Esophagus squamous epithelium (tissue), 4 donors: ENCODE results near the gene STK31.

Experiments used
- CTCF ChIP-seq, 6 experiments: fragments of 450-650 bp in 4 of 6; fragments of 200-600 bp in 2 of 6; sonication (generic) in 2 of 6; IDR thresholded peaks; one replicate each; pipeline ENCODE4 v1.5.1; 2016 to 2019; ENCODE audit warnings: antibody characterized with exemption in 6 of 6, mild to moderate bottlenecking in 4 of 6, moderate library complexity in 4 of 6
- POLR2A ChIP-seq, 4 donors: fragments of 450-650 bp; IDR thresholded peaks; one replicate each; pipeline ENCODE4 v1.6.1; 2017; ENCODE audit warnings: antibody characterized with exemption in 4 of 4, mild to moderate bottlenecking in 4 of 4, moderate library complexity in 3 of 4

DNA sequence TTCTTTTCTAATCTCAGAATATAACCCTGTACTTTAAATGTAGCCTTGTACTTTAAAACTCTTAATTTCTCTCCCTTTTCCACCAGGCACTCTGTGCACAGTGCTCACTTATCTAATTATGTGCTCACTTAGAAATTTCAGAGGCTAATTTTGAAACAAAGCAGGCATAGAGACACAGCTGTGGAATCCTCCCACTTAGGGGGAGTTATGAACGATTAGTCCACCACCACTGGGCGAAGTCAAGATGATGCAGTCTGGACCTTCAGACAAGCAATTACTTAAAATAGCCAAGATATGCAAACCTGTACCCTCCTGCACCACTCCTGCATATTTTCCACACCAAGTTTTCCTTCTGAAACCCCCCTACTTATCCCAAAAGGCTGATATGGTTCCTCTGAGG lies 143.0 kb downstream of the STK31 start:
- TF ChIP-seq CTCF (IDR thresholded peaks at IDR 0.05) = no peak
- TF ChIP-seq POLR2A (IDR thresholded peaks at IDR 0.05) = no peak
